GM19324 (cell line): ENCODE data around the gene SPEN.
"Not testable (repeated sequence)": the region's sequence is repeated elsewhere in the genome, so short reads cannot be mapped to it uniquely, and the experiment has no call there.

Source experiments
- ATAC-seq: cut with Tn5 transposase; IDR thresholded peaks from one replicate; pipeline ENCODE4 v1.9.1; 2021; ENCODE audit warnings: mild to moderate bottlenecking, moderate library complexity; ENCODE audit not compliant: unreplicated experiment, low FRiP score

Gene SPEN, protein sequence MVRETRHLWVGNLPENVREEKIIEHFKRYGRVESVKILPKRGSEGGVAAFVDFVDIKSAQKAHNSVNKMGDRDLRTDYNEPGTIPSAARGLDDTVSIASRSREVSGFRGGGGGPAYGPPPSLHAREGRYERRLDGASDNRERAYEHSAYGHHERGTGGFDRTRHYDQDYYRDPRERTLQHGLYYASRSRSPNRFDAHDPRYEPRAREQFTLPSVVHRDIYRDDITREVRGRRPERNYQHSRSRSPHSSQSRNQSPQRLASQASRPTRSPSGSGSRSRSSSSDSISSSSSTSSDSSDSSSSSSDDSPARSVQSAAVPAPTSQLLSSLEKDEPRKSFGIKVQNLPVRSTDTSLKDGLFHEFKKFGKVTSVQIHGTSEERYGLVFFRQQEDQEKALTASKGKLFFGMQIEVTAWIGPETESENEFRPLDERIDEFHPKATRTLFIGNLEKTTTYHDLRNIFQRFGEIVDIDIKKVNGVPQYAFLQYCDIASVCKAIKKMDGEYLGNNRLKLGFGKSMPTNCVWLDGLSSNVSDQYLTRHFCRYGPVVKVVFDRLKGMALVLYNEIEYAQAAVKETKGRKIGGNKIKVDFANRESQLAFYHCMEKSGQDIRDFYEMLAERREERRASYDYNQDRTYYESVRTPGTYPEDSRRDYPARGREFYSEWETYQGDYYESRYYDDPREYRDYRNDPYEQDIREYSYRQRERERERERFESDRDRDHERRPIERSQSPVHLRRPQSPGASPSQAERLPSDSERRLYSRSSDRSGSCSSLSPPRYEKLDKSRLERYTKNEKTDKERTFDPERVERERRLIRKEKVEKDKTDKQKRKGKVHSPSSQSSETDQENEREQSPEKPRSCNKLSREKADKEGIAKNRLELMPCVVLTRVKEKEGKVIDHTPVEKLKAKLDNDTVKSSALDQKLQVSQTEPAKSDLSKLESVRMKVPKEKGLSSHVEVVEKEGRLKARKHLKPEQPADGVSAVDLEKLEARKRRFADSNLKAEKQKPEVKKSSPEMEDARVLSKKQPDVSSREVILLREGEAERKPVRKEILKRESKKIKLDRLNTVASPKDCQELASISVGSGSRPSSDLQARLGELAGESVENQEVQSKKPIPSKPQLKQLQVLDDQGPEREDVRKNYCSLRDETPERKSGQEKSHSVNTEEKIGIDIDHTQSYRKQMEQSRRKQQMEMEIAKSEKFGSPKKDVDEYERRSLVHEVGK (N-terminal part only)

DNA sequence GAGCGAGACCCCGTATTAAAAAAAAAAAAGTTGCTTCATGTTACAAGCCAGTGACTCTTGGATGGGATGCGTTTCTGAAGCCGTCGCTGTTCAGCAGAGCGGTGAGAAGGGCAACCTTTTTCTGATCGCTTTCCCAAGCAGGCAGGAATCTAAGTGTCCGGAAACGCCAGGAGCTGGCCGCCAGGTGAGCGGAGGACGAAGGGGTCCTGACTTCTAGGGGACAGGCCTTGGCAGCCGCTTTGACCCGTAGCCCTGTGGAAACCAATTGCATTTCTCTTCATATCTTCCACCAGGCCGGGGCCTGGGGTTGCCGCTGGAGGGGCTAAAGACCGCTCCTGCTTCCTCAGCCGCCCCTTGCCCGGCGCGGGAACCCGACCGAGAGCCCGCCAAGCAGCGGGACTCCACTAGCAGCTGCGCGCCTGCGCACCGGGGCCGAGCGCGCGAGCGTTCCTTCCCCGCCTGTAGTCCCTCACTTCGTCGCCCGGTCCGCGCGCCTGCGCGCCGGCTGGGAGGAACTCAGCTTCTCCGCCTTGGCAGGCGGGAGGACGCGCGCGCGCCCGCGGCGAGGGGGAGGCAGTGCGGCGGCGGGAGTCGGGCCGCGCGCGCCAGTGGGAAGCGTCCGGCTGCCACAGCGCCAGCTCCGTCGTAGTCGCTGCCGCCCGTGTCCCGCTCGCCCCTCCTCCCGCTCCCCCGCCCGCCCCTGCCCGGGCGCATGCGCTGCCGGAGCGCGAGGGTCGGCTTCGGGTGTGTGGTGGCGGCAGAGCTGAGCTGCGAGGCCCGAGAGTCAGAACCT is at the start of gene SPEN:
SPEN (plus strand) TSS at position 608 of the 793 bp plus-strand sequence. CDS start 361 bp downstream, outside the sequence.
- ATAC-seq, result peak; percentile 78

DNA sequence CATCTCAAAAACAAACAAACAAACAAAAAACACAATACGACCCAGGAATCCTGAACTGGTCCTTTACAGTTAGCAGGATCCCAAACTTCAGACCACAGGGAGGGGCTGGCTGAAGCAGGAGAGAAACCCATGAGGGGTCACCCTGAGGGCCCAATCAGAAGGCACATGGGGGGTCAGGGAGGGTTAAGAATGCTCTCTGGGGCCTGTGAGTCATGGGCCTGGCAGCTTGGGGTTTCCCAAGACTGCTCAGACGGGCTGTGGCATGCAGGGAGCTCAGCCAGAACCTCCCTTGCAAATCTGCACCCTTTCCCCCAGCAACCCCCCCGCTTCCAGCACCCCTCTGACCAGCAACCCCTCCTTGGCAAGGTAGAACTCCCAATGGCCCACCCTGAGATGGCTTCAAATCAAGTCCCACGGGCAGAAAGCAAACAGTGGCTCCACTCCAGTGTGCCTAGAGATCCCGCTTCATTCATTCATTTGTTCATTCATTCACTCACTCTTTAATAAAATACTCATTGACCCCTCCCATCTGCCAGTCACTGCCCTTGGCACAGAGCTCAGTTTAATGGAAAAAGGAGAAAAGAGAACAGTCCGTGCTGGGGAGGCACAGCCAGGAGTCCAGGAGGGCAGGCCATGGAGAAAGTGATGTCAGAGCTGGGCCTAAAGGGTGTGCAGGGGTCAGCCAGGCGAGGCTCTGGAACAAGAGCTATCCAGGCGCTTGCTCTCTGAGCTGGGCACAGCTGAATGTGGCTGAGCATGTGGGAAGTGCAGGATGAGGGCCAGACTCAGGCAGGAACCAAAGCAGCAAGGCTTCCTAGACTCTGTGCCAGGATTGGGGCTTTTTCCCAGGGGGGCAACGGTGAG is 48.3 kb upstream of the SPEN start:
- no peak for ATAC-seq

DNA sequence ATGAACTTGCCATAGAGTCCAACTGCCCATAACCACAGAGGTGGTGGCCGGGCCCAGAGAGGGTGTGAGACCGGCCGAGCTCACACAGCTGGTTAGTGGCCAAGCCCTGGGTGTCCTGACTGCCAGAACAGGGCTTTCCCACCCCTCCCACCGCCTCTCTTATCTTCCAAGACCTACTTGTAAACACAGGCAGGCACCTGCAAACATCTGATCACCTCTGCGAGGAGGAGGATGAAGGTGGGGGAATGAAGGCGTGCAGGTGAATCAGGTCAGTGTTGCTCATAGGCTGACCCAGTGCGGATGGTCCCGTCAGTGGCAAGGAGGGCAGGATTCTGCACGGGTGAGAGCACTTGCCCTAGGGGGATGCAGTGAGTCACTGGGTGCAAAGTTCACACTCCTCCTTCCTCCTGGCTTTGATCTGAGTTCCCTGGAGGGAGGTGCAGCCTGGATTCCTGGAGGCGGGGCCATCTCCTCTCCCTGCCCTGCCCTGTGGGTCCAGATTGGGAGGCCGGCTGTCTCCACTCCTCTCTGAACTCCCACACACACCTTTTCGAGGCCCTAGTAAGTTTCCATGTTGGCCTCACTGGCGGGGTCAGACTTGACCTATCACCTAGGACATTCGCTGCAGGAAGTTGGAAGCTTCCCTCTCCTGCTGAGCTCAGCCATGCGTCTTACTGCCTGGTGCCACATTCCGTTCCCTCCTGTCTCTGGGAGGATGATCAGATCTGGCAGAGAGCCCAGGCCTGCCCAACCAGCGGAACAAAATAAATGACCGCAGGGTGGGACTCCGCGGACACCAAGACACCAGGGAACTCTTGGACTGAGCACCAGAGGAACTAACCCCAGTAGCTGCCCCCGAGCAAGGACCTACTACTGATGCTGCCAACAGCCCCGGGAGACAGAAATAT is 47.3 kb upstream of the SPEN start:
- no peak for ATAC-seq

DNA sequence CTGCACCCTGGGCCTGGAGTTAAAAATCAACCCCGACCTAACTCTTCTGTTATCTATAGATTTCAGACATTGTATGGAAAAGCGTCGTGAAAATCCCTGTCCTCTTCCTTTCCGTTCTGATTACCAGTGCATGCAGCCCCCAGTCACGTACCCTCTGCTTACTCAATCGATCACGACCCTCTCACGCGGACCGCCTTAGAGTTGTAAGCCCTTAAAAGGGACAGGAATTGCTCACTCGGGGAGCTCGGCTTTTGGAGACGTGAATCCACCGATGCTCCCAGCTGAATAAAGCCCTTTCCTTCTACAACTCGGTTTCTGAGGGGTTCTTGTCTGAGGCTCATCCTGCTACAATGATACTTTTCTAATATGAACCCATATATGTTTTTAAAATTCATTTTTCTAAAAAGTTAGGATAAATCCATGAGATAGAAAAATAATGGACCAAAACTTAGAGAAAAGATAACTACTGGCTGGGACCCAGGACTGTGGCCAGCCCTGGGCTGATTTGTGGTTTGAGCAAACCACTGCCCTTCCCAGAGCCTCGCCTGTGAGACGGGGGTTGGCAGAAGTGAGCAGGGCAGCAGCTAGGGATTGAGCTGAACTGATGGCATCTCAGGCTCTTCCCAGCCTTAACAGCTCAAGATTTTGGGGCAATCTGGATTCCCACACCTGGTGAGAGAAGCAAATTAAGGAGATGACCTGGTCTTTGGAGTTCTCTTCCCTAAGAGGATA is 45.1 kb upstream of the SPEN start:
- no peak for ATAC-seq

DNA sequence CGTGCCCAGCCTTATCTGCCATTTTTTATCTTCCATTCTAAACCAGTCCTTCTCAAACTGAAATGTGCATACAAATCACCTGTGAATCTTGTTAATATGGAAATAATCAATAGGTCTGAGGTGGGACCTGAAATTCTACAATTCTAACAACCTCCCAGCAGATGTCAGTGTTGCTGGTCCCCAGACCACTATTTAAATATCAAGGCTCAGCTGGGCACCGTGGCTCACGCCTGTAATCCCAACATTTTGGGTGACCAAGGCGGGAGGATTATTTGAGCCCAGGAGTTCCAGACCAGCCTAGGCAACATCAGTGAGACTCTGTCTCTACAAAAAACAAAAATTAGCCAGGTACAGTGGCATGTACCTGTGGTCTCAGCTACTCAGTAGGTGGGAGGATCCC is 44.1 kb upstream of the SPEN start:
- ATAC-seq, result no peak

DNA sequence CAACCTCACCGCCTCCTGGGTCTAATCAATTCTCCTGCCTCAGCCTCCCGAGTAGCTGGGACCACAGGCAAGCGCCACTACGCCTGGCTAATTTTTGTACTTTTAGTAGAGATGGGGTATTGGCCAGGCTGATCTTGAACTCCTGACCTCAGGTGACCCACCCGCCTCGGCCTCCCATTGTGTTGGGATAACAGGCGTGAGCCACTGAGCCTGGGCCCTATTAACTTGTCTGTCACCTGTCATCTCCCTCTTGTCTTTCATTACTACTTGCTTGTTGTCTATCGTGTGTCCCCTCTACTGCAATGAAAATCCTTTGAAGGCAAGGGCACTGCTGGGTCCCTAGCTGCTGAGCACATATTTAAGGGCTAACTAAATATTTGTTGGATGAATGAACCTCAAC is 43.4 kb upstream of the SPEN start:
- no peak for ATAC-seq

DNA sequence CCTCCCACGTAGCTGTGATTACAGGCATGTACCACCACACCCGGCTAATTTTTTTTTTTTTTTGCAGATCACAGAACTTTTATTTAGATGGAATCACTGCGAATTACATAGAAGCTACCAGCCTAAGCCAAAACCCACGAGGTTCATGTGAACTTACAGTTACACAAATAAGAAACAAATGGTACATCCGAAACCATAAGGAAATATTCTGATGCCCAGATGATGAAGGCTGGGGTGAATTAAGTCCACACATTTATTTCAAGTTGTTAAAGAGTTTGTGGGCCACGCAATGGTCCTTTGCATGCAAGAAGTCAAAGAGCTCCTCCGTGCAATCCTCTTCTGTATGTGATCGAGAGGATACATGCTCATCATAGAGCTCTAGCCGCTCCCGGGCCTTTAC is 40.4 kb upstream of the SPEN start:
- no peak for ATAC-seq

DNA sequence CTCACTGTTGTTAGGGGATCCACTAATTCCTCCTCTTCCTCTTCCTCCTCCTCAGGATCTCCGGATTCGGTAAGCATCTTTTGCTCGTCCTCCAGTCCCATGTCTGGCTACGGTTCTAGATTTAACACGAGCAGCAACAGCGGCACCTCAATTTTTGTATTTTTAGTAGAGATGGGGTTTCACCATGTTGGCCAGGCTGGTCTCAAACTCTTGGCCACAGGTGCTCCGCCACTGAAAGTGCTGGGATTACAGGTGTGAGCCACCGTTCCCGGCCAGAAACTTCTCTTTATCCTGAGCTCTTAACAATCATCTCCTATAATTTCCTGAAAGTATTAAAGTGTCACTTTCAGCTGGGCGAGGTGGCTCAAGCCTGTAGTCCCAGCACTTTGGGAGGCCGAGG is 40.0 kb upstream of the SPEN start, which contains the start of gene UQCRHL:
UQCRHL (minus strand) TSS at position 101 of the 400 bp plus-strand sequence; CDS start at position 101, 0 bp downstream.
- ATAC-seq, result not testable (repeated sequence)

DNA sequence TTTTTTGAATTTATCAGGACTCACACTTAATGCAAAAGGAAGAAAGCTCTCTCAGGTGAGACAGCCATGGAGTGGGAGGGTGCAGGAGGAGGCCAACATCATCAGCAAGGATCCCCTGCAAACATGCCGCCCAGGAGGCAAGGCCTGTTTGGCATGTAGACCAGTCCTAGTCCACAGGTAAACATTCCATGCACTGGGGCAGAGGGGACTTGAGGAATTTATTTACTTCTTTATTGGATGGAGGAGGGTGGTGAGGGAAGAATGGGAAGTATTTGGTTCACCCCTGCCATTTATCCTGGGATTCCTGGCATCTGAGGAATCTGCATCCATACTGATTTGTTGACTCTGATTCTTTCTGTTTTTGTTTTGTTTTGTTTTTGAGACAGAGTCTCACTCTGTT is 38.6 kb upstream of the SPEN start:
- no peak for ATAC-seq

DNA sequence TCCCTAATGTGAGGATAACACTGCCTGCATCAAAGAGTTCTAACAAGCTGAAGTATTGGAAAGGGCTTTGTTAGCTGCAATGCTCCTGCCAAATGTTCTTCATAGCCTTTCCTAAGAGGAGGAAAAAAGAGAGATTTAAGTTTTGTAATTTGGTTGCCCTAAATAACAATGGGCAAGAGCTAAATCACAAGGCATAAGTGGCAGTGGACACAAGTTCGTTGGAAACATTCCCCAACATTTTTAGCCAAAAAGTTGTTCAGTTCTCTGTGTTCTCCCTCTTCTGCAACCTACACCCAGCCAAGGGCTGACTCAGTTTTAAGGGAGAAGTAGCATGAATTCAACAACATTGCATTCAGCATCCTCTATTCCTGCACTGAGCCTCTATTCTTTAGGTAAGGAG is 37.4 kb upstream of the SPEN start:
- ATAC-seq, result no peak

DNA sequence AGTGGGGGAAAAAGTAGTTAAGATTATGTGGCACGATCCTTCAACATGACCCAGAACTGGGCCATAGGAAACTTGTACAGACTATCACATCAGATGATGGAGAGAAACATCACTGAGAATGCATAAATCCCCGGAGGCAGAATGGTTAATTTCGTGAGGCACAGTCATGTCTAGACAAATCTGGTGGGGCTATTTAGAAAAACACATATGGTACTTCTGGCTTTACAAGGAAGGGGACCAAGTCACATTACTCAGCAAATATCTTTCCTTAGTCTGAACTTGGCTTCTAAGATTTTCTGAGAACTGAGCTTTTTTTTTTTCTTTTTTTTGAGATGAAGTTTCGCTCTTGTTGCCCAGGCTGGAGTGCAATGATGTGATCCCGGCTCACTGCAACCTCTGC is 30.8 kb upstream of the SPEN start:
- ATAC-seq, result no peak

DNA sequence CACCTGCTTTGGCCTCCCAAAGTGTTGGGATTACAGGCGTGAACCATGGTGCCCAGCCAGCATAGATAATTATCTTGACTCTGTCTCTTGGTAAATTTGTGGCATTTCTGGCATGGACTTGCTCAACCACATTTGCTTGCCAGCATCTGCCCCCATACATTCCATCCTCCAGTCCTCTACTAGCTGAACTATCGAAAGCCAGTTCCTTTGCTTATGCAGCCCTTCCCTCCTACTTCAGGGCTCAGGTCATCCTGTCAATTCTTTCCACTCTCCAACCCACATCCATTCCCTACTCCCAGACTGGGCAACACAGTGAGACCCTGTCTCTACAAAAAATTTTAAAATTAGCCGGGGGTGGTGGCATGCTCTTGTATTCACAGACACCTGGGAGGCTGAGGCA is 27.0 kb upstream of the SPEN start:
- no peak for ATAC-seq

DNA sequence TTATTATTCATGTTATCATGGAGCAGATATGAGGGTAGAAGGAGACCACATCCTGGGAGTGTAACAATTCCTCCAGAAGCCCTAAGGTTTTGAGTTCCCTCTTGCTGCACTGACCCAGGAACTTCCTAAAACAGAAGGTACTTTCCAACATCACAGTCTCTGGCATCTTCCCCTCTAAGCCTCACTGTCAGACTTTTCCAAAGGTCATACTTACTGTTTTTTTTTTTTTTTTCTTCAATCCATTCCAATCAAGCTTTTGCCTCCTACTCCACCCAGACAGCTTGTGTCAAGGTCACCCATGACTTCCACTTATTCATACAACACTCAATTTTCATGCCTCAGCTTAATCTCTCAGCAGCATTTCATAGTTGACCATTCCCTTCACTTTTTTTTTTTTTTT is 21.7 kb upstream of the SPEN start:
- ATAC-seq, result no peak

DNA sequence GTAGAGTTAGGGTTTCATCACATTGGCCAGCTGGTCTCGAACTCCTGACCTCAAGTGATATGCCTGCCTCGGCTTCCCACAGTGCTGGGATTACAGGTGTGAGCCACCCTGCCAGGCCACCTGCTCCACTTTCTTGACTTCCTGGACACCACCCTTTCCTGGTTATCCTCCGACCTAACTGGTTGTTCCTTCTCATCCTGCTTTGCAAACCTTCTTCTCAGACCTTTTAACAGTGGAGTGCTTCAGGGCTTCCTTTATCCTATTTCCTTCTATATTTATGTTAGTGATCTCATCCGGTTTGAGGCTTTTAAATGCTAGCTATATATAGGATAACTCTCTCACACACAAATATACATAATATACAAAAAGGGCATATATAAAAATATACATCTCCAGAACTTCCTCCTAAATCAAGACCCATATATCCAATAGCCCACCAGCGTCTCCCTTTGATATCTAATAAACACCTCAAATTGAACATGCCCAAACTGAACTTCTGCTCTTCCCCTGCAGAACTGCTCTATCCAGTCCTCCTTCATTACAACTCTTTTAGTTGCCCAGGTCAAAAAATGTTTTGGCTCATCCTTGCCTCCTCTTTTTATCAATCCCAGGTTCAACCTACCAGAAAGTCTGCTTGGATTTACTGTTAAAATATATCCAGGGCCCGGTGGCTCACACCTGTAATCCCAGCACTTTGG is 20.5 kb upstream of the SPEN start:
- no peak for ATAC-seq

DNA sequence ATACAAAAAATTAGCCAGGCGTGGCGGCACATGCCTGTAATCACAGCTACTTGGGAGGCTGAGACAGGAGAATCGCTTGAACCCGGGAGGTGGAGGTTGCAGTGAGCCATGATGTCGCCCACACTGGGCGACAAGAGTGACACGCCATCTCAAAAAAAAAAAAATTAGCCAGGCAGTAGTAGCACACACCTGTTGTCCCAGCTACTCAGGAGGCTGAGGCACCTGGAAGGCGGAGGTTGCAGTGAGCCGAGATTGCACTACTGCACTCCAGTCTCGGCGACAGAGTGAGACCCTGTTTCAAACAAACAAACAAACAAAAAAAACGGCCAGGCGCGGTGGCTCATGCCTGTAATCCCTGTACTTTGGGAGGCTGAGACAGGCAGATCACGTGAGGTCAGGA is 19.9 kb upstream of the SPEN start:
- not testable (repeated sequence) for ATAC-seq

DNA sequence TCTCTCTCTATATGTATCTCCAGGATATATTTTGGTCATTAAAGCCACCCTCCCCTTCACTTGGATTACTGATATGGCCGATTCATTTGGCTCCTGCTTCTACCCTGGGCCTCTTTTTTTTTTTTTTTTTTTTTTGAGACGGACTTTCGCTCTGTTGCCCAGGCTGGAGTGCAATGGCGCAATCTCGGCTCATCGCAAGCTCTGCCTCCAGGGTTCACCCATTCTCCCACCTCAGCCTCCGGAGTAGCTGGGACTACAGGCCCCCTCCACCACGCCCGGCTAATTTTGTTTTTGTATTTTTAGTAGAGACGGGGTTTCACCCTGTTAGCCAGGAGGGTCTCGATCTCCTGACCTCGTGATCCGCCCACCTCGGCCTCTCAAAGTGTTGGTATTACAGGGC is 18.6 kb upstream of the SPEN start:
- ATAC-seq, result not testable (repeated sequence)

DNA sequence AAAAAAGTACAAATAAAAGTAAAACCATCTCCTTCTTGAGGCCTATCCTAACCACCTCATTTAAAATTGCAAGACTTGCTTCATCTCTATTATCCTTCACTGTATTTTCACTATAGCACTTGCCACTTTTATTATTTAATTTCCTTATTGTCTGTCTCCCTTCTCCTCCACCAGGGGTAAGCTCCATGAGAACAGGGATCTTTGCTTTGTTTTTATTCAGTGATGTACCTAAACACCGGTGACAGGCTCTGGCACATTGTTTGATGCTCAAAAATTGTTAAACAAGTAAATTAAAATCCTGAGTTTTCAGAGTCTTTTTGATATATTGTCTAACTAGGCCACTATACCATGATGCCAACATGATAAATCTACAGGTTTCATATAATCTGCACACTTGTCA is 17.2 kb upstream of the SPEN start:
- ATAC-seq, result no peak
